ENCODE results near the gene KCTD1.

The KCTD1 gene

DNA sequence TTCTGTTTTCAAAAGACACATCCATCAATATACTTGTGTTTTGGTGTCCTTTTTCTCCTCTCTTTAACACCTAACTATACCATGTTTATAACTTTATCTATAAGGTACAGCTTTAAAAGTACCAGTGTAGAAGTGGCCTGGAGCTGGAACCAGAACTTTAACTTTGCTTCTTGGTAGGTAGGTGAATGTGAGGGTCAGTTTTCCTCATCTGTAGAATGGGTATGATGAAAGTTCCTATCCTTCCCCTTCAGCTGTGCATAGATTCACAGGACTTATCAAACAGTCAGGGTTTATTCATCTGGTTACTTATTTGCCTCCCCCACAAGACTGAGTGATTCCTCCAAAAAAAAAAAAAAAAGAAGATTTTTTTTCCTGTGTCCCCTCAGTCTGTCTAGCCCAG is 12.7 kb downstream of the KCTD1 start:
- 0 out of 3 replicates have a peak, but pooled peaks have one; percentile 12 for ATAC-seq (ENCODE audit: insufficient read depth, low read depth)
- H3K36me3 ChIP-seq (ENCODE audit: insufficient read depth, low read length): no peaks in the 10 kb centered on the region; the same call in 1 of the 2 replicates
- no peak for DNase-seq
- no peaks in the 10 kb centered on the region for H3K9me3 ChIP-seq (ENCODE audit: insufficient read depth, low read length, severe bottlenecking)
- H3K27ac ChIP-seq (ENCODE audit: low read length): no peak overlapping the region
- peaks cover 39% of the 10 kb centered on the region for H3K79me2 ChIP-seq (ENCODE audit: insufficient read depth, low read length)
- no peak overlapping the region for H3K9ac ChIP-seq (ENCODE audit: low read depth, low read length)
- no peaks in the 10 kb centered on the region for H3K27me3 ChIP-seq (ENCODE audit: insufficient read depth, low read length, poor library complexity)
- H3K4me3 ChIP-seq (ENCODE audit: low read depth in 1 of 2, low read length in 2 of 2): no peak overlapping the region
- TF ChIP-seq, protein P1, sequence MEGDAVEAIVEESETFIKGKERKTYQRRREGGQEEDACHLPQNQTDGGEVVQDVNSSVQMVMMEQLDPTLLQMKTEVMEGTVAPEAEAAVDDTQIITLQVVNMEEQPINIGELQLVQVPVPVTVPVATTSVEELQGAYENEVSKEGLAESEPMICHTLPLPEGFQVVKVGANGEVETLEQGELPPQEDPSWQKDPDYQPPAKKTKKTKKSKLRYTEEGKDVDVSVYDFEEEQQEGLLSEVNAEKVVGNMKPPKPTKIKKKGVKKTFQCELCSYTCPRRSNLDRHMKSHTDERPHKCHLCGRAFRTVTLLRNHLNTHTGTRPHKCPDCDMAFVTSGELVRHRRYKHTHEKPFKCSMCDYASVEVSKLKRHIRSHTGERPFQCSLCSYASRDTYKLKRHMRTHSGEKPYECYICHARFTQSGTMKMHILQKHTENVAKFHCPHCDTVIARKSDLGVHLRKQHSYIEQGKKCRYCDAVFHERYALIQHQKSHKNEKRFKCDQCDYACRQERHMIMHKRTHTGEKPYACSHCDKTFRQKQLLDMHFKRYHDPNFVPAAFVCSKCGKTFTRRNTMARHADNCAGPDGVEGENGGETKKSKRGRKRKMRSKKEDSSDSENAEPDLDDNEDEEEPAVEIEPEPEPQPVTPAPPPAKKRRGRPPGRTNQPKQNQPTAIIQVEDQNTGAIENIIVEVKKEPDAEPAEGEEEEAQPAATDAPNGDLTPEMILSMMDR (IDR thresholded peaks at IDR 0.05; ENCODE audit: borderline replicate concordance, extremely low read depth, low read length, poor library complexity, severe bottlenecking): no peak
- TF ChIP-seq EZH2 (IDR thresholded peaks at IDR 0.05; ENCODE audit: borderline replicate concordance, low read depth, low read length, severe bottlenecking): no peak
- no peak overlapping the region for H2AFZ ChIP-seq (ENCODE audit: low read depth, low read length)
- no peak overlapping the region for H3K4me2 ChIP-seq (ENCODE audit: insufficient read depth, low read length)
- peaks cover 11% of the 10 kb centered on the region; the same call in 1 of the 2 replicates for H4K20me1 ChIP-seq (ENCODE audit: insufficient read depth, low read length)
- H3K4me1 ChIP-seq (ENCODE audit: insufficient read depth, low read length): no peaks in the 10 kb centered on the region

- H3K27ac ChIP-seq (ENCODE audit: low read length): no peak overlapping the region
- H3K9me3 ChIP-seq (ENCODE audit: insufficient read depth, low read length, severe bottlenecking): no peaks in the 10 kb centered on the region
- no peak overlapping the region for H2AFZ ChIP-seq (ENCODE audit: low read depth, low read length)
- H4K20me1 ChIP-seq (ENCODE audit: insufficient read depth, low read length): peaks cover 4% of the 10 kb centered on the region; the same call in 1 of the 2 replicates
- H3K9ac ChIP-seq (ENCODE audit: low read depth, low read length): no peak overlapping the region
- no peak overlapping the region for H3K4me2 ChIP-seq (ENCODE audit: insufficient read depth, low read length)
- TF ChIP-seq EZH2 (IDR thresholded peaks at IDR 0.05; ENCODE audit: borderline replicate concordance, low read depth, low read length, severe bottlenecking): no peak
- TF ChIP-seq, protein P1 (IDR thresholded peaks at IDR 0.05; ENCODE audit: borderline replicate concordance, extremely low read depth, low read length, poor library complexity, severe bottlenecking): no peak
- H3K4me3 ChIP-seq (ENCODE audit: low read depth in 1 of 2, low read length in 2 of 2): no peak overlapping the region
- H3K4me1 ChIP-seq (ENCODE audit: insufficient read depth, low read length): no peaks in the 10 kb centered on the region
- H3K27me3 ChIP-seq (ENCODE audit: insufficient read depth, low read length, poor library complexity): no peaks in the 10 kb centered on the region
- no peak for DNase-seq
- no peaks in the 10 kb centered on the region for H3K36me3 ChIP-seq (ENCODE audit: insufficient read depth, low read length)
- H3K79me2 ChIP-seq (ENCODE audit: insufficient read depth, low read length): peaks cover 22% of the 10 kb centered on the region
- ATAC-seq (ENCODE audit: insufficient read depth, low read depth): no peak
These were observed 15.7 kb downstream of the KCTD1 start for GRCh38 chr18:26532367-26533340.

DNA sequence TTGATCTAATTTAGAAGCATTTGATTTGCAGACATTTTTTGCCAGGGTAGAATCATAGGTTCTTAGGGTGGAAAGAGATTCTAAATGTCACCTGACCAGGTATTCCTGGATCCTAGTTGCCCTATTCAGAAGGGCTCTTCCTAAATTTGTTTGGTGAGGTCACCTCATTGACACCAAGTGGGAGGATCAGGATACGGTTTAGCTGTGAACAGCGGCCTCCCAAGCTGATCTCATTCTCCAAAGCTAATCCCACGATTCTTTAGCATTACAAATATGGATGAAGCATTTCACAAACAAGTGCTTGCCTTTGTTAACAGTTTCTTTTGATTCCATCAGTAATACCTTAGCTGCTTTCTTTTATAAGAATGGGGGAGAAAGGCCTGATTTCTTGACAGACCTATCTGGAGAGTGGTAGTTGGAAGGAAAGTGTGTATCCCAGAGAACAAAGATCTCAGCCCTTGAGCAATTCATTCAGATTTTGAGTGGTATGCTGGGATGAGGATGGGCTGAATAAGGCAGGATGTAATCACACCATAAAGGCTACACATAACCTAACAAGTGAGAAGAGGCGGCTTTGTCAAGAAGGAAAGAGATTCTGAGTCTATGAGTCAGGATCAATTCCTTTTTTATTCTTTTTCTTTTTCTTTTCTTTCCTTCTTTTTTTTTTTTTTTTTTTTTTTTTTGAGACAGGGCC is 16.6 kb downstream of the KCTD1 start:
- H3K27ac ChIP-seq (ENCODE audit: low read length): no peak overlapping the region
- no peak overlapping the region for H3K4me2 ChIP-seq (ENCODE audit: insufficient read depth, low read length)
- peaks cover 14% of the 10 kb centered on the region for H3K79me2 ChIP-seq (ENCODE audit: insufficient read depth, low read length)
- H3K4me1 ChIP-seq (ENCODE audit: insufficient read depth, low read length): no peaks in the 10 kb centered on the region
- H3K36me3 ChIP-seq (ENCODE audit: insufficient read depth, low read length): no peaks in the 10 kb centered on the region
- H3K4me3 ChIP-seq (ENCODE audit: low read depth in 1 of 2, low read length in 2 of 2): no peak overlapping the region
- no peak overlapping the region for H3K9ac ChIP-seq (ENCODE audit: low read depth, low read length)
- ATAC-seq (ENCODE audit: insufficient read depth, low read depth): no peak
- no peaks in the 10 kb centered on the region for H3K9me3 ChIP-seq (ENCODE audit: insufficient read depth, low read length, severe bottlenecking)
- H3K27me3 ChIP-seq (ENCODE audit: insufficient read depth, low read length, poor library complexity): no peaks in the 10 kb centered on the region
- H4K20me1 ChIP-seq (ENCODE audit: insufficient read depth, low read length): peaks cover 4% of the 10 kb centered on the region; the same call in 1 of the 2 replicates
- DNase-seq: no peak
- no peak overlapping the region for H2AFZ ChIP-seq (ENCODE audit: low read depth, low read length)
- TF ChIP-seq, protein P1 (IDR thresholded peaks at IDR 0.05; ENCODE audit: borderline replicate concordance, extremely low read depth, low read length, poor library complexity, severe bottlenecking): no peak
- TF ChIP-seq EZH2 (IDR thresholded peaks at IDR 0.05; ENCODE audit: borderline replicate concordance, low read depth, low read length, severe bottlenecking): no peak

Measured in DND-41 (cell line).